GM21619 (cell line): Measurements from ENCODE around the gene TMEM252.

Source experiments
- ATAC-seq: cut with Tn5 transposase; IDR thresholded peaks from one replicate; pipeline ENCODE4 v1.9.1; 2021; ENCODE audit not compliant: unreplicated experiment

Gene TMEM252

DNA sequence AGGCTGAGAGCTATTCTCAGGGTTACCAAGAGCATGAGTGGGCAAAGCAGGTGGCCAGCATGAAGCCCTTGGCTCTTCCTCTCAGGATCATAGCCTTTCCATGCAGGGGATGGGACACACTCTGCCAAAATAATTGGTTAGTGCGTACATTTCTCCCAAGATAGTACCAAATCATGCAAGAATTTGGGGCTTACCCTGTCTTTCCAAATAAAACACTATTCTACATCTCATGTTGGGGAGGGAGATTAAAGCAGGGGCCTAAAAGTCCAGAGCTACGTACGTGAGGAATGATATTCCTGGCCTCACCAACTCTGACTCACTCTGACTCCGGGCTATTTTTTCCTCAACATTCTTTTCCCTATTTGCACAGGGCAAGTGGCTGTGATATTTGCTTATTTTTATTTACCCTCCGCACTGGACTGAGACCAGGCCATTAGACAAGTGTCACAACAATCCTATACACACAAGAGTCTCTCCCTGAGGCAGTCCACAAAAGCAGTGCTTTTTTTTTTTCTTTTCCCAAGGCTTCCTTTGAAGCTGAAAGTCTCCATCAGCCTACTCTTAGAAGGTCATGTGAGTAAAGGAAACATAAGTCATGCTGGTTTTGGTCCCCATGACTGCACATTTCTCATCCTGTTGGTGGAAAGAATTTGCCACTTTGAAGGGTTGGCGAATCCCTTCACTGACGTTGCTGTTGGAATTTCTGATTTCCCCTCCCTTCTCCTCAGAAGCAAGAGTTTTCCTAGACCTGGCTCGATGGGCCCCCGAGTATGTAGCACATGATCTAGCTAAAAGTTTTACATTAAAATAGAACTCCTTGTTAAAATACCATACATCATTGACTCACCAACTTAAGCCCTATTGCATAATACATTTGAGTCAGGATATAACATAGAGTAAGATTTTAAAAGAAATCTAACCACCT lies 40.0 kb downstream of the TMEM252 start:
- no peak for ATAC-seq

DNA sequence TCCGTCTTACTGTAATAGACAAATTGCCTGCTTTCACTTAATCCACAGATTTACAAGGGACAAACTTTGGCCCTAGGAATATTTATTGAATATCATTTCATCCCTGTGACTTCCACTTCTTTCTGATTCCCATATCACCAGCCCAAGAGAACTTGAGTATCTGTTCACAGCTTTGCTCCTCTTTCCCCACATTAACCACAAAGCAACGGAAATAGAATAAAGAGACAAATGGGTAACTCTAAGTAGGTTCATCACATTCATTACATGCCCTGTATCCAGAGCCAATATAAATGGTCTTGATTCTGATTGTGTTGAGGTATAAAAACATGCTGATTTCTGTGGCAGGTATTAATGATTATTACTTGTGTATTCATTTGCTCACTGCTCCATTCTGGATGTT lies 41.9 kb downstream of the TMEM252 start:
- ATAC-seq = no peak

DNA sequence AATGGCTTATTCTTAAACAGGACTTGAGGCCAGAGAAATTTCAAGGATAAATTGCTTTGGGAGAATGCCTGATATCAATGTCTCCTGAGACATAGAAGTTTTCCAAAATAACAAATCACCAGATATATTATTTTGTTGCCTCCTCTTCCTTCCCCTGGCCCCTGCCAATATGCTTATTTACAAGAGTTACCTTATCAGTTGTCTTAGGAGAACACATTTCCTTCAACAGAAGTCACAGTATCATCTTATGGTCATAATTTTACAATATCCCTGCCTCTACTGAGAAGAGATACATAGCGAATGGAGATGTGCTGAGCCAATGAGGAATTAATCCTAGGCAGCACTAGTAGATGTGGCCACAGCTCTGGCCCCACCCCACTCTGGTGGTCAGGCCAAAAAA lies 43.1 kb downstream of the TMEM252 start:
- ATAC-seq = no peak

DNA sequence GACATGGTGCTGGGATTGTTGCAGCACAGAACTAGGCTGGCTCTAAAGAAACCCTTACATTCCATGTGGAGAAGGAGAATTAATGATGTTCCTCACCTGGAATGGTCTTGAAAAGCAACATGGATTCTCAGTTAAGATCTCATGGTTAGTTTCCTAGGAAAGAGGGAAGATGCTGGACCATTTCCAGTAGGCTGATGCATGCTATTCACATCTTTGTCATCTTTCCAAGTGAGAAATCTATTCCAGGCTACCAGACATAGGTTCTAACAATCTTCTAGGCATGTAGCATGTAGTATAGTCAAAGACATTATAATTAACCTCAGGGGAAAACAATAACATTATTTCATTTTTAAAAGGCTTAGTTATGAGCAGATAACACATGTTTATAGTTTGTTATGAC lies 44.3 kb downstream of the TMEM252 start:
- no peak for ATAC-seq

DNA sequence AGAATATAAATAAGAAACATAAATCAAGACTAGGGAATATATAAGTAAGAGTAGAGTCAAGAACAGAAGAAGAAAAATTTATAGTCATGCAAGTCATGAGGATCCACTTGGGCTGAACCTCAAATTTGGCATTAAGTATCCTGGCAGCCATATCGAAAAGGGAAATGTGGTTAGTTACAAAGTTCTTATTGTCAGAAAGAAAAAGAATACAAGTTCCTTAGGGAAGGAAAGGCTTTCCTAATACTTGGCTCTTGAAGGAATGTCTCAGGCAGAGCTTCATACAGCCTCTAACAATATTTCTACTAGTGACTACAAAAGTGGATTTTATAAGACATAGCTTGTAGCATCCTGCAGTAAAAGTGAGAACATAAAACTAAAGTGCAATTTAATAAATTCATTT lies 45.4 kb downstream of the TMEM252 start:
- no peak for ATAC-seq

DNA sequence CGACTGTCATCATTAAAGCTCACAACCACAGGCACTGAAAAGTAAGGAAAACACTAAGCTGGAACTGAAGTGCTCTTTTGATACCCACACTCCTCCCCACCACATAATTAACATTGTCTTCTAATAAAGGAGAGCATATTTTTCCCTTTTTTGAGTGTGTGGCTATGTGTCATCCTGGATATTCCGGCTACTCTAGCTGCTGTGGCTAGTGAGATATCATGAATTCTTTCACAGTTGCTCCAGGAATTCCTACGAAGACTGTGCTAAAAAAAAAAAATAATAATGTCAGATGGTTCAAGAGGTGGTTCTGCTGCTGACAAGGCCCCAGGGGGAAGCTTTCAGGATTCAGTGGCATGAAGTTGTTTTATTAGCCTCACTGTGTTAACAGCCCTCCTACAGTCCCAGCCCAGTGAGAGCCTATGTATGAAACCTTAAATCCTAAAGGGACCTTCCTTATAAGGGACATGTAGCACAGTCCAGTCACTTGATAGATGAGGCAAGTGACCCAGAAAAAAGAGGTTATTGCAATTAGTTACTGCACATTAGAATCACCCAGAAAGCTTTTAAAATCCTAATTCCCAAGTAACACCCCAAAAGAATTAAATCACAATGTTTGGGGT lies 46.6 kb downstream of the TMEM252 start:
- no peak for ATAC-seq

DNA sequence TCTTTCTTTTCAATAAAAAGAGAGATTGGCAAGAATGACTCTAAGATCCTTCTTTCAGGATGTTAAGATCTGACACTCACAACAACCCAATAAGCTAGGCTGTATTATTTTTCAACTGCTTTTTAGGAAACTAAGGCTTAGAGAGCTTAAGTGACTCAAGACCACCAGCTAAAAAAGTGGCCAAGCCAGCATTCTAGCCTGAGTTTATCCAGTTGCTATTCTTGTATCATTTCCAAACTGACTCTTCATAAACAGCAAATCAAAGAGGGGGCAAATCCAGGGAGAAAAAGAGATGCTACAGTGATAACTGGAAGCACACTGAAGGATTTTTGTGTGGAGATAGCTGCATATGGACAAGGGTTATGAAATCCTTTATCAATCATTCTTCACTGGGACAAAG lies 47.1 kb downstream of the TMEM252 start:
- ATAC-seq = no peak

DNA sequence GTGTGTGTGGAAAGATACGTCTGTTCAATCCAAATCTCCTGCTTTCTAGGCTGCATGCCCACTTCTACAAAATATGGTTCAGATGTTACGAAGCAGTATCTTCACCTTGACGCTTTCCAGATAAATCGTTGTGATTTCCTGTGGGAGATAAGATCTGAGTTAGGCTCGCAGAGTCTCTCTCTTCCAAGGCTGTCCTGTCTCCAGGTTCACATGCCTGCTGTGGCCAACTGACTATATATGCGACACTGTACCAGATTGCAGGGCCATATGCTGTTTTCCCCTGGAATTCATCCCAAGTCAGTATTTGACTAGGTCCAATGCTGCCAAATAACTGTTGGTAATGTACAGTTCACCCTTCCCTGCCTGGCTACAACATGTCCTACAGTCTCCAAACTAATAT lies 47.9 kb downstream of the TMEM252 start:
- no peak for ATAC-seq

DNA sequence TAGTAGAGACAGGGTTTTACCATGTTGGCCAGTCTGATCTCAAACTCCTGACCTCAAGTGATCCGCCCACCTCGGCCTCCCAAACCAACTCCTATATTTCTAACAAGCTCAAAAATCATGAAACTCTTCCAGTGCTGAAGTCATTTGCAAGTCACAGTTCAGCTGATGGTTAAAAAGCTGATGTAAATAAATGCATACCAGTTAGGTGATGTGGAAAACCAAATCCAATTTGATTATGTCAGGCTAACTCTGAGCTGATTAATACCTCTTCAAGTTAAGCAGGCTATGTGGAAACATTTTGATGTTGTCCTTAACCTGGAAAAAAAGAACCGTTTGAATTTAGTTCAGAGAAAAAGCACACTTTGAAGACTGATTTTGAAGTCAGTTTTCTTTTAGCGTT lies 51.0 kb downstream of the TMEM252 start:
- no peak for ATAC-seq

DNA sequence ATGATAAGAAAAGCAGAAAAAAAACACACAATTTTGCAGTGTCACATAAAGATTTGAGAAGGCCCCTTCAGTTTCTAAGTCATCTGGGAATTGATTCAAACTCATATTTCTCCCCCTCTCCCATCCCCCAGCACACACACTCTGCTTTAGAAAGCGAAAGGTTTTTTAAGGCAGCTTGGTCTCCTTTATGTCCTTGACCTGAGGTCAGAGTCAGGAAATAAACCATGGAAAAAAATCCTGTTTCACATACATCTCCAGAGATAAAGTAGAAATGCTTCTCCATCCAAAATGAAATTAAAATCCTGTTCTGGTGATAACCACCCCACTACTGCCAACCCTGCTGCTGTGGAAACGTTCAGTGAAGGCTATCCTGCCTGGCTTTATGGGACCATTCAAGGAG lies 52.6 kb downstream of the TMEM252 start:
- ATAC-seq = no peak
